Hematopoietic multipotent progenitor cell treated with erythropoietin and hydrocortisone succinate and interleukin-3 and kit ligand, for 6 days (in vitro differentiated cells): Measurements from ENCODE around the gene TLE4.

Experiments
- DNase-seq: peaks from one replicate; pipeline ENCODE4 v3.0.0-alpha.2; 2015

TLE4 gene

DNA sequence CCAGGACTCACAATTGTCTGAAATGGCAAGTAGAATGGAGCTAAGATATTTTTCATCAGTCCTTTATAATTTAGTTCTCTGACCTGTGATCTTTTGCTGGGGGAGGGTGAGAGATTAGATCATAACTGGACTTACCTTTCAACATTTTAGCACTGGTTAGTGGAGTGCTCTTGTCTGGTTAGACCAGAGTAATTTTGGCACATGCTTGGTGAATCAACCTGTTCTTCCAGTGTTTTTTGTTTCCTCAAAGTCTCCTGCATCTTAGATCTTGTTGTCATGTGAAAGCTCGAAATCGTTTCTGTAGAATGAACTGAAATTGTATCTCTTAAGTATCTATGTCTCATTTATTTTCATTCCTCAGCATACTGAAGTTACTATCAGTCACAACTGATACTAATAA is 122.4 kb downstream of the TLE4 start:
- no peak for DNase-seq

- no peak for DNase-seq
These were observed 123.1 kb downstream of the TLE4 start for GRCh38 chr9:79694676-79695400.

- DNase-seq, result no peak
These were observed 123.9 kb downstream of the TLE4 start for GRCh38 chr9:79695531-79696175.

DNA sequence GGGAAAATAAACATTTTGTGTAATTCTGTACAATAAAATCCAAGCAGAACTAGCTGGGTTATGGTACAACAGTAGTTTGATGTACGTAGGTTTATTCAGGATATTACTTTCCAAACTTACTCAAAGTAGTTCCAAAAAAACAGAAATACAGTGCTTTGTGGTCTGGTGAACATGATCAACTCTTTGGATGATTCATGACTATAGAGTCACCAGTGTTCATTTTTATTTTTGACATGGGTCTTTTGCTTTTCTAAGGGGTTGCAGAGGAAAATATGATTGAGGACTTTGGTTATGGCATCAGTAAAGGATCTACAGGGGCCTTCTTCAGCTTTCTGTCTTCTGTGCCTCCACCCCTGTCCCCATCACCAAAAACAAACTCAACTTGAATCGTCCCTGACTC is 127.2 kb downstream of the TLE4 start:
- DNase-seq, result no peak

DNA sequence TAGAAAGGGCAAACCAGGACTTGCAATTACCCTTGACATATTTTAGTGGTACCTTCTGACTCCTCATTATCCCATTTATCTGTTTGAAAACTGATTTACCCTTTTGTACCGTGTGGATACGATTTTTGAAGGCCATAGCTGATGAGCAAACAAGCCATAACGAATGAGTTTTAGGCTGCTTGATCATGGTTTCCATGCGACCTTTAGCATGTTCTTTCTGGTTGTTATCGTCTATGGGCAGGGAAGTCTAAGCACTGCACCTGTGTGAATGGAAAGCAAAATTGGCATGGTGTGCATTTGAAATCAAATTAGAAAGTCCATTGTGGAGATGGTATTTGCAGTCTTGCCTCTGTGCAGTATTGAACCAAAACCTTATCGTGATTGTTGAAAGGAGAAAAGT is 127.7 kb downstream of the TLE4 start:
- no peak for DNase-seq

GRCh38 chr9:79700607-79701360 is 129.0 kb downstream of the TLE4 start:
- no peak for DNase-seq

GRCh38 chr9:79701651-79702050 is 129.9 kb downstream of the TLE4 start:
- DNase-seq, result peak; percentile 61

GRCh38 chr9:79705704-79706103 is 133.9 kb downstream of the TLE4 start:
- DNase-seq, result no peak

DNA sequence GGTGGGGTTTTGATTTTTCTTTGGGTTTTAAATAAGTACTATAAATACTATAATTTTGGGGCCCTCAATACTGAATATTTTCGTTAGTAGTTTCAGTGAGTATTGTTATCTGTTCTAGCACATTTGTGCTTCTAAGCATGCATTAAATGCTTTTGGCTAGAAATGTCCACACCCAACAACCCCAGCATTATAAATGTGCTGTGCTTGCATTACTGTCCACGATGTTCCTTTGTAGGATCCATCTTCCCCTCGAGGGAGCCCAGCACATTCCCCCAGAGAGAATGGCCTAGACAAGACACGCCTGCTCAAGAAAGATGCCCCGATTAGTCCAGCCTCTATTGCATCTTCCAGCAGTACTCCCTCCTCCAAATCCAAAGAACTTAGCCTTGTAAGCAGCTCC is 134.7 kb downstream of the TLE4 start:
- DNase-seq, result no peak

DNA sequence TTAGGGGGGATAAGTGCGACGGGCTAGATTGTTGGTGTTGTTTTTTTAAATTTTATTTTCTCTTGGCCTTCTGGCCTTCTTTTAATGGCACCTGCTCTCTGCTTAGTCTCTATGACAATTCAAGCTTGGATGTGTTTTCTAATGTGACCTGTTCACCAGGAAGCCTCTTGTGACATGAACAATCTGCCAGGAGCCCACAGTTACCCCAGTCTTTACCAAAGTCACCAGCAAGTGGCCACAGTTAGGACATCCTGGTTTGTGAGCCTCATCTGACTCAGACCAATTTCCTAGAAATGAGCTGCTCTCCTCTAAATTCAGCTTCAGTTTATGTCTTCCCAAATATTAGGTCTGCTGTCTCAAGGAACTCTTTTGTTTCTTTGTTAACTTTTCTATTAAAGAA is 135.8 kb downstream of the TLE4 start:
- no peak for DNase-seq

DNA sequence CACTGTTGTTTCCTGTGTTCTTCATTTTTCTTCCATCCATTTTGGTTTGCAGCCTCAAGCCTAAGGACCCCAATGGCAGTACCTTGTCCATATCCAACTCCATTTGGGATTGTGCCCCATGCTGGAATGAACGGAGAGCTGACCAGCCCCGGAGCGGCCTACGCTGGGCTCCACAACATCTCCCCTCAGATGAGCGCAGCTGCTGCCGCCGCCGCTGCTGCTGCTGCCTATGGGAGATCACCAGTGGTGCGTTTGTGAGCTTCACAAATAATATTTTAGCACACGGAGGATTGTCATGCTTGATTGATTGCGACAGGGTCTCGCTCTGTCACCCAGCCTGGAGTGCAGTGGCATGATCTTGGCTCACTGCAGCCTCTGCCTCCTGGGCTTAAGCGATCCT is 136.8 kb downstream of the TLE4 start:
- DNase-seq, result no peak

DNA sequence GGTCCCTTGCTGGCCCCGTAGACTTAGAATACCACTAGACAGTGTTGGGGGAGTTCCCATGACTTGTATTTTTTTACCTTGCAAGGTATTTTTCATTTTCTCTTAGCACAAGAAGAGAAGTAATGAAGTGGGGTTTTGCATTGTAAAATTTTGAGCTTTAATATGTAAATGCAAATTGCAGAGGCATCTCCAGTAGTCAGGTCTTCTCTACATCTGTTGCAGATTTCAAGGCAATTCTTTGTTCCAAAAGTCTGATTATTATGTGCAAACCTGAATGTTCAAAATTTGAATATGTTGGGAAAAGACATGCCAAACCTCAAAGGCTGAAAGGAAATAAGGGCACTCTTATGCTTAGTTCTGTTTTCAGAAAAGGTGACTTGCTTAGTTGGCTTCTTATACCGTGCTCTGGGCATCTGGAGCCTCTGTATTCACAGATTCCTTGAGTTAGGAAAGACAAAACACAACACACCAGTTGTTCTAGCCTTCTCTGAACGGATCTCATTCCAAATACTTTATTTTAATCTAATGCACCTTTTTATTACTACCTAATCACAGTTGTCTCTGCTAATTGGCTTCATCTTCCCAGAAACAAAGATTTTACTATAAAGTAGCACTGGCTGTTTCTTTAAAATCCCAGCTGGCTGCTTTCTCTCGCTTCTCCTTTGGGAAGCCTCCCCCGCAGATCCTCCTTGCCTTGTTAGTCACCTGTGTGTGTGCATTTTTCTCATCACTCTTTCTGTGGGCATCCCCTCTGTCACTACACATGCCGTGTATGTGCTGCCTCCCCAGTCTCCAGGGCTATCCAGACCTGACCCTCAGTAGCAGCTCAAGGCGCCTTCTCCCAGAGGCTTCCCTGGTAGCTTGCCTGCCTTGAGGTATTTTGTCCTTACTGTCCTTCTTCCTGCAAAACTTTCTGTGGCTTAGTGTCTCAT is 138.2 kb downstream of the TLE4 start:
- DNase-seq, result no peak

DNA sequence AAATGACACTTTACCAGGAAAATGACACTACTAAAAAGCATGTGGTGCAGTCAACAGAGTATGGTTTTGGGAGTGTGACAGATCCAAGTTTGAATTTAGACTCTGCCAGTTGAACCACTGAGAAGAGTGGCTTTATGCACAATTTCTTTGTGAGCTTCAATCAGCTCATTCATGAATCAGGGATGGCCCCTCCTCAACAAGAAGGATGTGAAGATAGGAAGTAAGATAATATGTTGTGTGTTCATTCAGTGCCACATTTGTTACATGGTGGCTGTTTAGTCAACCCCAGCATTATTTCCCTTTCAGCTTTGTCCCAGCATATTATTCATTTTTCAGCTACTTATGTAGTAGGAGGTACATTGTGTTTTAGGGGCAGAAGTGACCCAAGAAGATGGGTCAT is 140.1 kb downstream of the TLE4 start:
- DNase-seq, result no peak

DNA sequence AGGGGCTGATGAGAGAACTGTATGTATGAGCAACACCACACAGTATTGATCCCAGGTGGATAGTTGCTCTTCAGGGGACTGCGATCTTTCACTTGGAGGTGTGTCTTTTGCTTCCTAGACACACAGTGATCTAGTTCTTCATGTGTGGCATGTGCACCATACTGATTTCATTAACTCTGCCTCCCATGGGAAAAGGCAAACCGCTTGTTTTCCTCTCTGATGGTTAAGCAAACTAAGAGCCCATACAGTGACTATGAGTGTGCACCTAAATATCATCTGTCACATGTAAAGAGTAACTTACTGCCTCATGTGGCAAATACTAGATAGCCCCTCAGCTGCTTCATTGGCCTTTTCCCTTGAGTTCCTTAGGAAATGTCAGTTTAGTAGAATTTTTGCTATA is 147.3 kb downstream of the TLE4 start:
- no peak for DNase-seq

GRCh38 chr9:79719989-79720388 is 148.2 kb downstream of the TLE4 start:
- DNase-seq, result no peak

DNA sequence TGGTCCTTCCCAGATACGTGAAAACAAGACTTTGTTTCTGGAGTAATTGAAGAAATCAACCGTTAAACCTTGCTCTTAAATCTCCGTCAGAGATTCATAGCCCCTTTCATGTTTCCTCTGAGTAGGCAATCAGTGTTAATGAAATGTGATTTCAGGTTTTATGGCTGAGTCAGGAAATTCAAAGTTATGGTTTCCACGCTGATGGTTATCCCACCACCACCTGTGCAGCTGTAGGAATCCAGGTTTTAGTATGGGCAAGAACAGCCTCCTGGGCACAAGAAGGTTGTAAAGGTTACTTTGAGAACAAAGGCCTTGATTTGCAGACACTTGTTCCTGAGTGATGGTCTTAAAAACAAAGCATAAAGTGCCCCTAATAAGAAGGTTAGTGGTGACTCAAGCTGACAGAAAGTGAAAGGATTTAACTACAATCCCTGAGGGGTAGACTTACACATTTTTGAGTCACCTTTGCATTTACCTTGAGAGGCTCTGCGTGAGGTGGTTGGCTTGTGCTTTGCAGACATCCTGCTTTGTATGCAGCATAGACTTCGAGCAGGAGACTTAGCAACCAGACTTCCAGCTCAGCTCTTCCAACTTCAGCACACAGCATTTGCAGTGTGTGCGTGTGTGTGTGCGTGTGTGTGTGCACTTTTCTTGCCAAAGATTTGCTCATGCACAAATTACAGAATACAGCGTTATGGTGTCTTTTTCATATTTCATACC is 159.6 kb downstream of the TLE4 start:
- DNase-seq, result no peak

DNA sequence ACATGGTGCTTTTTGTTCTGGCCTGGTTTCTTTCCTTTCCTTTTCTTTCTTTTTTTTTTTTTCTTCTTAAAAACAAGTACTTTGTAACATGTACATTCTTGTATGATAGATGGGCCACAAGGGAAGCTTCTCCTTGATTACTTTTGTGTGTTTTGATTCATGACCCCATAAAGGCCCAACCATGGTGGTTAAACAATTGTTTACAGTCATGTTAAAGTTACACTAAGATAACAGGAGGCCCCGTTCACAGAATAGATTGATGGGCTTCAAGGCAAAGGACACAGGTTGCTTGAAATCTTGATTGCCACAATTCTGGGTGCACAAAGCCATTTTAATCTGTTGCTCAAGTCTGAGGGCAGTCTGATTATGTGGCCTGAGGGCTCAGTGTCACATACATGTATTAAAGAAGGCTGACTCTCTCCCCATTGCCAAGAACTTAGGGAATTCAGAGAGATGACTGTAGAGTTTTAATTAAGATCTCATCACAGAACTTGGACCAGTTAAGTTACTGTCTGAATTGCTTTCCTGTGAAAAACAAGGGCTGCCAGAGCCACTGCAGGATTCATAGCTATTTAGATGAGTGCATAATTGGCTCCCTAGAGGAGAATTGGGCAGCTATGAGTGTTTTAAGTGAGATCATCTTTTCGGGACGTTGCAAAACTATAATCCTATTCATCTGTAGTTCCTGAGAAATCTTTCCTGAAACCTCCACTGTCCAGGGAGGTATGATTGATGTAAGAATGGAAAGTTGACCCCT is 163.4 kb downstream of the TLE4 start:
- DNase-seq, result no peak

DNA sequence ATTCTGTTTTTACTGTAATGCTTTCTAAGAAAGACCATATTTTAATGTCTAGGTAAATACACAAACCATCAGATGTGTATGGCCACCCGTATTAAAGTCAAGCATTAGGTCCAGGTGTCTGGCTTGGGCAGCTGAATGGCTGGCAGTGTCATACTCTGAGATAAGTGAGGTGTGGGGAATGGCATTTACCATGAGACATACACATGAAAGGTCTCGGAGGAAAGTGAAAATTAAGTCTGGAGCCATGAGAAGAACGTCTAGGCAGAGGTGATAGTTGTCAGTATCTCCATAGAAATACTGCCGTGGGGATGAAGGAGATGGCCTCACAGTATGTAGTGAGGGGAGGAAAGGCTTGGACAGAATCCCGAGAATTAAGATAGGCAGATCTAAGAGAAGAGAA is 164.3 kb downstream of the TLE4 start:
- no peak for DNase-seq

DNA sequence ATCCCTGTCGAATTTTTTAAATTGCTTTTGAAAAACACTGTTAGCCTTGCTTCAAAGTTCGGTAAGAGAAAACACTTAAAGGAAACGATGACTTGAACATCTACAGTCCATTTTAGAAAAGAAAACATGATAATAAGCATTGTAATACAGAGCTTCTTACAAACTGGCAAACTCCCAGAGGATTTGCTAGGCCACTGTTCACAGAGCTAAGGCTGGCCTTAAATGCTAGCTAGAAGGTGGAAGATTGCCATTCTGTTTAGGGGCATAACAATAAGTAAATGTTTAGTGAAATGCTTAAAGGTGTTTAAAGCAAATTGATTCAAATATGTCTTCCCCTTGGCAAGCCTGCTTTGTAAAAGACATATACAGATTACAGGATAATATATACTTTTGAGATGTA is 169.6 kb downstream of the TLE4 start:
- DNase-seq, result no peak

DNA sequence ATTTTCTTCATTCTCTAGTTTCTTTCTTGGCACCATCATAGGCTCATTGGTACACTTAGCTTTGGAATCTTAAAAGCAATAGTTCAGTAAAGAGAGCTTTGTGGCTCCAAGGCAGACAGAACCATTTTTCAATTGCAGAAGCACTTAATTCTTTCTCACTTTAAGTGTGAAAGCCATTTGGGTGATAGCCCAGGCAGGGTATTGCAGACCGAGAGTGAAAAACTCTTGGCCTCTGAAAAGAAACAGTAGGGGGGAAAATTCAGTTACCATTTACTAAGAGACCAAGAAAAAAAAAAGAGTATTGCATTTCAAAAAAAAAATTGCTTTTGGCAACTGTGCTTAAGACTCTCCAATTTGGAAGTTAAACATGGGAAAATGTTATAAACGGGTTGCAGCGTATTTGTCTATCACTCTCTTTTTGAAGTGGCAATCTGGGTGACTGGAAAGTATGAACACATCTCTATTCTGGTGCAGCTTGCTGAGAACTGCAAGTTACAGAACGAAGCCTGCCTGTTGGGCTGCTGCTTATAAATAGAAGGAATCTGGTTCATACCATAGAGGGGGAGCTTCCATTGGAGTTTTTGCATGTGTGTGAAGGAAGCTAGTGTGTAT is 170.5 kb downstream of the TLE4 start:
- no peak for DNase-seq

GRCh38 chr9:79744521-79744920 is 172.8 kb downstream of the TLE4 start:
- no peak for DNase-seq
